ENCODE data around the gene LYSMD4. TPM values are rescaled to one million over a fixed set of nuclear protein-coding genes. Genes with fewer than 3 reads are reported as not detected.

Gene LYSMD4
- total RNA-seq, 1 donor from 2014 or later, result 6.1 TPM

DNA sequence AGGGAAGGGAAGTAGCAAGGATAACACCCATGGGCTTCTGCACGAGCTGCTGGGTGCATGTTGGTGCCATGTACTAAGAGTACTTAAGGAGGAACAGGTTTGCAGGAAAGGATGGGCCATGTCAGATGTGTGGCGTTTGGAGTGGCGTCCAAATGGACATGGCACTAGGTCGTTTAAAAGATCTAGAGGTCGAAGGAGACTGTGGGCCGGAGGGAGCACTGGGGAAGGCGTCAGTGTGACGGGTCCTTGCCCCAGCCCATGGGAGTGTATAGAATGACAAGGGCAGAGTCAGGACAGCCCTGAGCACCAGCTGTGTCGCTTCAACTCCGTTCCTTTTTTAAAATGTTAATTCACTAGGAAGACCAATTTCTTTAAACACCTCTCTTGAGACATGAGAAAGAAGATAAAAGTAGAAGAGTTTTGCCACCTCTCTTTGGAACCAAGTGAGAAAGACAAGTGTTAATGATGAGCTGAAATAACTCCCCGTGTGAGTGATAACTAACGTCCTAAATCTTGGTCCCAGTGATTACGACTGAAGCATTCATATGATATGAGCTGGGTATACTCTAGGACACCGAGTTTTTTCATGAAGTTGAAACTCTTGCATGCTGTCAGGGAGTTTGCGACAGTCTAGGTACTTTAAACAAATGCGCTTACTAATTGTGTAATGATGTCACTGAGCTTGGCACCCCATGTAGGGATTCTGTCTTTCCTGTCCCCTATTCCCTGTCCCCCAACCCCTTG lies 23.8 kb downstream of the LYSMD4 start:
- intact Hi-C loops (cut with micrococcal nuclease), result no loop called here

DNA sequence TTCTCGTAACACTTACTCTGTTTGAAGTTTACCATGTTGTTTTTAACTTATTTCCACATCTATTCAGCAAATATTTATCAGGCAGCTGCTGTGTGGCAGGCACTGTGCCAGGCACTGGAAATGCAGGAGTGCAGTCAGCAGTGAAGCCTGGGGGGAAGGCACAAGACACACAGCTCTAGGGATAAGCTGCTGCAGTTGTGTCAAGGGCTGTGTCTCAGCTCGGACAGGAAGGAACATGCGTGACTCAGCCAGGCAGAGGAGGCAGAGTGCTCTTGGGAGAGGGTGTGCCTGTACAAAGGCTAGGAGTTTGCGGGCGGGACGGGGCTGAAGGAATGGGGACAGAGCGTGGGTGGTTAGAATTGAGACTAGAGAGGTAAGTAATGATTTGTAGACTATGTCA lies 24.7 kb downstream of the LYSMD4 start:
- DNase-seq, result no peak
- POLR2A ChIA-PET, result no interaction called here
- CTCF ChIA-PET, result interaction anchor here (1.1 to 1.6 kb wide), 3 partner anchors 9 to 436 kb away, joined by 3 to 6 read pairs (median 3); no protein-coding TSS in a partner anchor
- ATAC-seq (ENCODE audit: low read depth), result no peak
- intact Hi-C loops (cut with micrococcal nuclease), result no loop called here
- H3K36me3 Mint-ChIP-seq (ENCODE audit: low read depth), result peaks cover 61% of the 10 kb centered on the region
- peaks cover 16% of the 10 kb centered on the region for H3K4me1 Mint-ChIP-seq
- no peaks in the 10 kb centered on the region for H3K27me3 Mint-ChIP-seq
- no peak overlapping the region for H3K27ac Mint-ChIP-seq
- H3K4me3 Mint-ChIP-seq, result no peak overlapping the region
- no peaks in the 10 kb centered on the region for H3K9me3 Mint-ChIP-seq
- TF ChIP-seq, protein P1, sequence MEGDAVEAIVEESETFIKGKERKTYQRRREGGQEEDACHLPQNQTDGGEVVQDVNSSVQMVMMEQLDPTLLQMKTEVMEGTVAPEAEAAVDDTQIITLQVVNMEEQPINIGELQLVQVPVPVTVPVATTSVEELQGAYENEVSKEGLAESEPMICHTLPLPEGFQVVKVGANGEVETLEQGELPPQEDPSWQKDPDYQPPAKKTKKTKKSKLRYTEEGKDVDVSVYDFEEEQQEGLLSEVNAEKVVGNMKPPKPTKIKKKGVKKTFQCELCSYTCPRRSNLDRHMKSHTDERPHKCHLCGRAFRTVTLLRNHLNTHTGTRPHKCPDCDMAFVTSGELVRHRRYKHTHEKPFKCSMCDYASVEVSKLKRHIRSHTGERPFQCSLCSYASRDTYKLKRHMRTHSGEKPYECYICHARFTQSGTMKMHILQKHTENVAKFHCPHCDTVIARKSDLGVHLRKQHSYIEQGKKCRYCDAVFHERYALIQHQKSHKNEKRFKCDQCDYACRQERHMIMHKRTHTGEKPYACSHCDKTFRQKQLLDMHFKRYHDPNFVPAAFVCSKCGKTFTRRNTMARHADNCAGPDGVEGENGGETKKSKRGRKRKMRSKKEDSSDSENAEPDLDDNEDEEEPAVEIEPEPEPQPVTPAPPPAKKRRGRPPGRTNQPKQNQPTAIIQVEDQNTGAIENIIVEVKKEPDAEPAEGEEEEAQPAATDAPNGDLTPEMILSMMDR (IDR thresholded peaks at IDR 0.05), result no peak

More for the DNA sequence above, 23.8 kb downstream of the LYSMD4 start:
- no peak for DNase-seq
- Mint-ChIP-seq H3K9me3 (no peaks in the 10 kb centered on the region), H3K4me3 (no peak overlapping the region), H3K4me1 (peaks cover 8% of the 10 kb centered on the region), H3K27ac (peak overlapping the region; percentile 7), H3K36me3 (ENCODE audit: low read depth) (peaks cover 68% of the 10 kb centered on the region), H3K27me3 (no peaks in the 10 kb centered on the region)
- TF ChIP-seq, protein P1 (IDR thresholded peaks at IDR 0.05), result no peak
- ChIA-PET CTCF (no interaction called here), POLR2A (no interaction called here)
- ATAC-seq (ENCODE audit: low read depth), result no peak

DNA sequence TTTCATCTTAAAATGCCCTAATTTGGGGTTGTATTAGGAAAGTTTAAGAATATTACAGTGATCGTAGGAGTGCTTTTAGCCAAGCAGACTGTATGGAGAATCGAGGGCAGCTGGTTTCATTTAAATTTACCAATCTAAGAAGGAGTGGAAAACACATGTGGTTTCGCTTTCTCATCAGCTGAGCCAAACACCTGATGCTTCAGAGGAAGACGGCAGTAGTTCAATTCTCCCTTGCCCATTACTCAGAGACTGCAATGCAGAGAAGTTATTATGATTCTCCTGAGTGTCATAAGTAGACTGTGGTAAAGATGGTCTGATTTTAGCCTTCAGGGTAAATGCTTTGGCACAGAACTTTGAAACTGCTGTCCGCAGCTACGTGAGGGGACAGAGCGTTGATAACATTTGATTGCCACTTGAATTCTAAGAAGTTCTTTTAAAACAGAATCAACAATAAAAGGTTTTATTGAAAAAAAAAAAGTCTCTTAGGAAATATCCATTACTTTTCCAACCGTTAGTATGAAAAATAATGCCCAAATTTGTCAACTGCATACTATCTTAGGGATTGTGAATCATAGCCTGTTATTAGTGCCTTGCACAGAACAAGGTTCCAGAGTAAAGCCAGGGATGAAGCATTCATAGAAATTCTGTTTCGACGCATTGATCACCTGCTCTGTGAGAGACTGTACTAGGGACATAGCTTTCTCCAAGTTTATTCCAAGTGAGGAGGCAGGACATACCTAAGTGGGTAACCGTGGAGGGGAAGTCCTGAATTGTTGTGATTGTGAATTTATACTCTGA lies 25.6 kb downstream of the LYSMD4 start:
- no peak for ATAC-seq (ENCODE audit: low read depth)
- Mint-ChIP-seq H3K4me1 (peaks cover 25% of the 10 kb centered on the region), H3K27me3 (no peaks in the 10 kb centered on the region), H3K4me3 (no peak overlapping the region), H3K27ac (peak overlapping the region; percentile 12), H3K9me3 (no peaks in the 10 kb centered on the region), H3K36me3 (ENCODE audit: low read depth) (peaks cover 55% of the 10 kb centered on the region)
- CTCF ChIA-PET, result interaction anchor here (1.1 to 1.6 kb wide), 3 partner anchors 10 to 435 kb away, joined by 3 to 6 read pairs (median 3); no protein-coding TSS in a partner anchor
- TF ChIP-seq, protein P1 (IDR thresholded peaks at IDR 0.05), result no peak
- intact Hi-C loops (cut with micrococcal nuclease), result no loop called here
- POLR2A ChIA-PET, result interaction anchor here (0.5 kb wide), 1 partner anchor 48 kb away, joined by 3 read pairs; no protein-coding TSS in a partner anchor
- no peak for DNase-seq

DNA sequence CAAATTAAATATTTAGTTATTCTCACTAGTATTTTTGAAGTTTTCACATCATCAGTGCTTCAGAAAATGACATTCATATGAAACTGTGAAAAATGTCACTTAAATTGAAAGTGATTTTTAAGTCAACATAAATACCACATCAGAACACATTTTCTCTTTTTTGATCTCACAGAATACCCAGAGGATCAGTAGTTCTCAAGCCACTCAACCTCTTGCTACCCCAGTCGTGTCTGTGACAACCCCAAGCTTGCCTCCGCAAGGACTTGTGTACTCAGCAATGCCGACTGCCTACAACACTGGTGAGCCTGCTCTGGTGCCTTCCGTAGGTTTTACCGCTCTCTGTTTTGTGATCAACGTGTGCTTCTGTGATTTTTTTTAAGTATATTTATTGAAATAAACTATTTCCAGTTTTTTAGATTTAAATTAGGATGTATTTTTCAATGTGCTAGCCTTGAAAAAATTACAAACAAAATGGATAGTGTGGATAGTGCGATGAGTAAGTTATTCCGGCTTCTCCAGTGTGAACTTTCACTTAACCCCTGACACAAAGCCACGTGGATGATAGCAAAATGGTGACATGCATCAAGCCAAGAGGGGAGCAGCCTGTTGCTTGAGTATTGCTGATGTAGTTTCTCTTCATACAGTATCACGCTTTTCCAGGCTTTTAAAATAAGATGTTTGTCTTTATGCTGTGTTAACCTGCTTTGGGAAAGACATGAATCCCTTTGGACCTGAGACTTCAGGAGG lies 26.5 kb downstream of the LYSMD4 start:
- ChIA-PET POLR2A (no interaction called here), CTCF (interaction anchor here (1.6 kb wide), 1 partner anchor 11 kb away, joined by 6 read pairs; no protein-coding TSS in a partner anchor)
- peak overlapping the region; percentile 20 for H3K27ac Mint-ChIP-seq
- H3K36me3 Mint-ChIP-seq (ENCODE audit: low read depth), result peaks cover 46% of the 10 kb centered on the region
- TF ChIP-seq, protein P1 (IDR thresholded peaks at IDR 0.05), result no peak
- intact Hi-C loops (cut with micrococcal nuclease), result no loop called here
- ATAC-seq (ENCODE audit: low read depth) (no peak), DNase-seq (no peak)
- H3K4me3 Mint-ChIP-seq, result no peak overlapping the region
- peaks cover 26% of the 10 kb centered on the region for H3K4me1 Mint-ChIP-seq
- no peaks in the 10 kb centered on the region for H3K27me3 Mint-ChIP-seq
- no peaks in the 10 kb centered on the region for H3K9me3 Mint-ChIP-seq

Data from activated B cell treated with CpG ODN at 0.5 μM for 24 hours (primary cell).